Hematopoietic multipotent progenitor cell treated with erythropoietin and hydrocortisone succinate and interleukin-3 and kit ligand, for 8 days (in vitro differentiated cells): ENCODE measurements around the gene CIB1.
A peak's percentile ranks its signal among the peaks of the same experiment; 100 is the strongest.

Source experiments
- DNase-seq: peaks from one replicate; pipeline ENCODE4 v3.0.0-alpha.2; 2015

The CIB1 gene

DNA sequence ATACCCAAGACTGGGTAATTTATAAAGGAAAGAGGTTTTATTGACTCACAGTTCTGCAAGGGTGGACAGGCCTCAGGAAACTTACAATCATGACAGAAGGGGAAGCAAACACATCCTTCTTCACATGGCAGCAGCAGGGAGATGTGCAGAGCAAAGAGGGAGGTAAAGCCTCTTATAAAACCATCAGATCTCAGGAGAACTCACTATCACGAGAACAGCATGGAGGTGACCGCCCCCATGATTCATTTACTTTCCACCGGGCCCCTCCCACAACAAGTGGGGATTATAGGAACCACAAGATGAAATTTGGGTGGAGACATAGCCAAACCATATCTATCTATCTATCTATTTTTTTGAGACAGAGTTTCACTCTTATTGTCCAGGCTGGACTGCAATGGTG is 5.6 kb upstream of the CIB1 start:
- DNase-seq: peak; percentile 56

DNA sequence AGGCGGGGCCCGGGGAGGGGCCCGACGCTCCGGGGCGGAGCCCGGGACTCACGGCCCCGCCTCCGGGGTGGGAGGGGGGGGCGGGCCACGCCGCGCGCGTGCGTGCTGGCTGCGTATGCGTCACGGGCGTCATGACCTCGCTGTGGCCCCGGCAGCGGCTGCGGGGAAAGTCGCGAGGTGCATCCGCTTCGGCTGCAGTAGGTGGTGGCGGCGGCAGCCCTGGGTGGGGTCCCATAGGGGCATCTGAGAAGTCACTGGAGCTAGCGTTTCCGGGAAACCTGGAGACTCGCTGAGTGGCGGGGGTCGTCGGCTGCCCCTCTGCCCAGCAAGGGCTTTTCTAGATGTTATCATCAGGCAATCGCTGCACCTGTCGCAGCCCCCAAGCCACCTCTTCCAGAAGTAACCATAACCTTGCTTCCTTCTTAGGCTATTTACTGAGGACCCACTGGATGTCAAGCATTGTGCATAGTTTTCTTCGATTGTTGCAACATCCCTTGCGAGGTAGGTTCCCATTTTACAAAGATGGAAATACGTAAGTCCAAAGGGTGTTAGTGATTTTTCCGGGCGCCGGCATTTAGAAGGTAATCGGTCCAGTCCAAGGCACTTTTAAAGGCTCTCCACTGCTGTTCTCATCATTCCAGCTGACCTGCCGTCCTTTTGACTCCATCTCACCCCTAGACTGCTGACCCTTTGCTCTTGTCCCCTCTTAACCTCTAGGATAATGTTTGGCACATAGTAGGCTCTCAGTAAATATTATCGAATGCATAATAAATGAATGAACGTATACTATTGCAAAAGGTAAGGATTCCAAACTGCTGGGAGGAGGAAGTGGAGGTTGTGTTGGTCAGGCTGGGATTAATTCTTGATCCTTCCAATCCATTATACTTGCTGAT is 601 bp upstream of the CIB1 start, which contains the start of gene GDPGP1:
Gene GDPGP1 (plus strand): TSS at position 114 of the 893 bp plus-strand sequence. CDS start 6,700 bp downstream, outside the sequence.
- no peak for DNase-seq

DNA sequence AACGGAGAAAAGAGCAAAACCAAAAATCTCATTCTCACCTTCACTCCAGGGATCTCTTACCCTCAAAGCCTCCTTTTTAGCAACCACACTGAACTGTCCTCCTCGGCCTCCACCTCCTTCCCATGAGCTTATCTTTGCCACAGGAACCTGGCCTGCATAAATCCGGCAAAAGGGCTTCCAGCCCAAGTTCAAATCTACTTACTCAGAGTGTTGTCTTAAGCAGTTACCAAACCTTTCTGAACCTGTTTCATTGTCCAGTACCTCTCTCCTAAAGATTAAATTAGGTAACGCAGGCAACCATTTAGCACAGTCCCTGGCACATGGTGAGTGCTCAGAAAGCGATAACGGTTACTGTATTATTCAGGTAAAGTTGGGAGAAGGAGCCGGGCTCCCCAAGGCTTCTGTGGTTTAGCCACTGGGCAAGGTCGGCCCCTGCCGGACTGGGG is 777 bp downstream of the CIB1 start:
- DNase-seq: no peak

DNA sequence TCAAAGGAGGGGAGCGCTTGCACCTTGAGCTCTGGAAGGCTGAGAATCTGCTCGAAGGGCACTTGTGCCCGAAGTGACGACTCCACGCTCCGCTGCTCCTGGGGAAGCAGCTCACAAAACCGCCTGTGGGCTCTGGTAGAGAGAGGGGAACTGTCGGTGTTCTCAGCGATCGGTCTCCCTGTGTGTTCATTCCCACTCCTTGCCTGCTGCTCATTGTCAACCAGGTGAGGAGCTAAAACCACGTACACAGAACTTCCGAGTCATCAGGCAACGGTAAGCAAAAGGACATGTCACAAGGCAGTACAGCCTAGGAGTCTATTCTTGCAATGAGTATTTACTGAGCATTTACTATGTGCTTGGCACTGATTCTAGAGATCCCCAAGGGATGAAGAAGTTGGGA is 1.5 kb downstream of the CIB1 start:
- DNase-seq: no peak

GRCh38 chr15:90231028-90232017 is 2.4 kb downstream of the CIB1 start:
- DNase-seq: no peak

GRCh38 chr15:90230610-90231009 is 3.1 kb downstream of the CIB1 start:
- no peak for DNase-seq

DNA sequence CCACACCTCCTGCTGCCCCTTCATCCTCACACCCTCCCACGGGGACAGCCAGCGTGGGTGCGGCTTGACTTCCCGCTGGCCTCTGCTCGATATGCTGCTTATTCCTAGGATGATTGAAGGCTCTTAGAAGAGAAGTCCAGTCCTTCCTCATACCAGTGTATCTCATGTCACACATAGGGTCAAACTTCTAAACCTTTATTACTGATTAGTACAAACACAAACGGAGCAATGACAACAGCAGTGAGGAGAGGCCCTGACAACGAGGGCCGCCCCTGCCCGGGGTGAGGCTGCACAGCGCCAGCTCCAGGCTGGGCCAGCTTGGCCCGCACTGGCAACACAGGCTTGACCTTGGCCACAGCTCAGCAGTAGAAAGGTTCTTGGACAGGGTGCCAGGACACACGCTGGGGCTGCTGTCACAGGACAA is 3.7 kb downstream of the CIB1 start:
- no peak for DNase-seq

- DNase-seq: no peak
Measured at GRCh38 chr15:90228960-90229359, 4.8 kb downstream of the CIB1 start.

DNA sequence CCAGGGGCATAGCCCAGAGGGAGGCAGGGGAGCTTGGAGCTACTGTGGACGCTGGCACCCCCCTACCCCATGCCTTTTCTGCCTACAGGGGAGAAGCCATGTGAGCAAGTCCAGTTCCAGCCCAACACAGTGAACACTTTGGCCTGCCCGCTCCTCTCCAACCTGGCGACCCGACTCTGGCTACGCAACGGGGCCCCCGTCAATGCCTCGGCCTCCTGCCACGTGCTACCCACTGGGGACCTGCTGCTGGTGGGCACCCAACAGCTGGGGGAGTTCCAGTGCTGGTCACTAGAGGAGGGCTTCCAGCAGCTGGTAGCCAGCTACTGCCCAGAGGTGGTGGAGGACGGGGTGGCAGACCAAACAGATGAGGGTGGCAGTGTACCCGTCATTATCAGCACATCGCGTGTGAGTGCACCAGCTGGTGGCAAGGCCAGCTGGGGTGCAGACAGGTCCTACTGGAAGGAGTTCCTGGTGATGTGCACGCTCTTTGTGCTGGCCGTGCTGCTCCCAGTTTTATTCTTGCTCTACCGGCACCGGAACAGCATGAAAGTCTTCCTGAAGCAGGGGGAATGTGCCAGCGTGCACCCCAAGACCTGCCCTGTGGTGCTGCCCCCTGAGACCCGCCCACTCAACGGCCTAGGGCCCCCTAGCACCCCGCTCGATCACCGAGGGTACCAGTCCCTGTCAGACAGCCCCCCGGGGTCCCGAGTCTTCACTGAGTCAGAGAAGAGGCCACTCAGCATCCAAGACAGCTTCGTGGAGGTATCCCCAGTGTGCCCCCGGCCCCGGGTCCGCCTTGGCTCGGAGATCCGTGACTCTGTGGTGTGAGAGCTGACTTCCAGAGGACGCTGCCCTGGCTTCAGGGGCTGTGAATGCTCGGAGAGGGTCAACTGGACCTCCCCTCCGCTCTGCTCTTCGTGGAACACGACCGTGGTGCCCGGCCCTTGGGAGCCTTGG is 5.6 kb downstream of the CIB1 start:
- DNase-seq: no peak

DNA sequence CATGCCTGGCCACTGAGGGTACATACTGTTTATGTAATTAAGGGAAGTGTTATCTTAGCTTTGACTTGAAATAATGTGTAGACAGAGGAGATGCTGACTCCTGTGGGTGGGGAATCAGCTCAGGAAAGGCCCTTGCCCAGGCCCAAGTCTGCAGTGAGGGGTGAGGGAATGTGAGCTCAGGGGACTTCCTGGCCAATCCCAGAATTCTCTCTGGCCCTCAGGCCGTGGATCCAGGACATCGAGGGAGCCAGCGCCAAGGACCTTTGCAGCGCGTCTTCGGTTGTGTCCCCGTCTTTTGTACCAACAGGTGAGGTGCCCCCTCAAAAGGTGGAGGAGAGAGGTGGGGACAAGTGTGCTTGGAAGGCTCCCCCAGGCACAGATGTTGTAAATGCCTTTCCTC is 6.4 kb downstream of the CIB1 start:
- no peak for DNase-seq

DNA sequence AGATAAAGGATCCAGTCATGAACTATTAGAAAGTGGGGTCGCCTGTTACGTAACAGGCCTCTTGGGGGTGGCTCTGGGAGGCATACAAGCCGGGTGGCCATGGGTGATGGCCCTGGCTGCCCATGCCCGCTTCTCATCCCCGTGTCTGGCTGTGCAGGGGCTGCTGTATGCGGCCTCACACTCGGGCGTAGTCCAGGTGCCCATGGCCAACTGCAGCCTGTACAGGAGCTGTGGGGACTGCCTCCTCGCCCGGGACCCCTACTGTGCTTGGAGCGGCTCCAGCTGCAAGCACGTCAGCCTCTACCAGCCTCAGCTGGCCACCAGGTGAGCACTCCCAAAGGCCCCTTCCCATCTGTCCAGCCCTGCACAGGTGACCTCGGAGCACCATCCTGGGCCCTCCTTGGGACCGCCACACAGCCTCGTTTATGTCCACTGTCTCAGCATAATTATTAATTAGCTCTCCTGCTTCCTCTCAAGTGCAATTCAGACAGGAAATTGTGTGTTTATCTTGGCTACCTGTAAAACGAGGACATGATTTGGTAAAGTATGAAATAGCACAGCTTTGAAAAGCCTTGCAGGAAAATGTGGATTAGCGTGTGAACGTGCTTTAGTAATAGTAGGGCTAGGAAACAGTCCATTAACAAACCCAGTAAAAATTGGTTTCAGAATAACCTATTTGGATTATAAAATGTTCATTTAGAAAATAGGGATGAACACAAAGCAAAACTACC is 8.1 kb downstream of the CIB1 start:
- DNase-seq: no peak

GRCh38 chr15:90225047-90225446 is 8.7 kb downstream of the CIB1 start:
- no peak for DNase-seq

DNA sequence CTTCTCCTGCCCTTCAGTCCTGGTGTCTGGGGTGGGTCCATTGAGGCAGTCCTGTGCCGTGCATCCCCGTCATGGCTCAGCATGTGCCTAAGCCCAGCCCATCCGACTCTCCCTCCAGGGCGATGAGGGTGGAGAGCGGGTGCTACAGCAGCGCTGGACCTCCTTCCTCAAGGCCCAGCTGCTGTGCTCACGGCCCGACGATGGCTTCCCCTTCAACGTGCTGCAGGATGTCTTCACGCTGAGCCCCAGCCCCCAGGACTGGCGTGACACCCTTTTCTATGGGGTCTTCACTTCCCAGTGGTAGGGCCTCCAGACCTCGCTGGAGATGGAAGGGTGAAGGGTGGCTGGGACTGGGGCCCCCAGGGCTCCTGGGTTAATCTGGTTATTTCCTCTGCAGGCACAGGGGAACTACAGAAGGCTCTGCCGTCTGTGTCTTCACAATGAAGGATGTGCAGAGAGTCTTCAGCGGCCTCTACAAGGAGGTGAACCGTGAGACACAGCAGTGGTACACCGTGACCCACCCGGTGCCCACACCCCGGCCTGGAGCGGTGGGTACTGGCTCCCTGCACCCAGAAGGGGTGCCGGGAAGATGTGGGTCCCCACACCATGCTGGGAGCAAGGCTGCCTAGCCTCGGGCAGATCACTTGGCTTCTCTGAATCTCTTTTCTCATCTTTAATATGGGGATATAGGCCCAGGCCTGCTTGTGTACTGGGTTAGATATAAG is 10.1 kb downstream of the CIB1 start:
- no peak for DNase-seq

DNA sequence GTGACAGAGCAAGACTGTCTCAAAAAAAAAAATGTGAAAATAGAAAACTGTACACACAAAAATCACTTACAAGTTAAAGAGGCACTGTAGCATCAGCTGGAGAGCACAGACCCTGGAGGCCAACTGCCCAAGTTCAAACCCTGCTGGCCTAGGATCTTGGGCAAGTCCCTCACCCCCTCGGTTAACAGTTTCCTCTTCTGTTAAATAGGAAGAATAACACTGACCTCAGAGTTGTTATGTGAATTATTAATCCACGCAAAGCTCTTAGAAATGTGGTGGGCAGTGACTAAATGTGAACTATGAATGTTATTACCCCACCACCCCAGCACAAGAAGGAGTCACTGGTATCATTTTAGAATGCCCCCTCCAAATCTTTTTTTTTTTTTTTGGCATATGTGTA is 11.2 kb downstream of the CIB1 start:
- DNase-seq: no peak

GRCh38 chr15:90221246-90221900 is 12.4 kb downstream of the CIB1 start:
- DNase-seq: peak; percentile 76

DNA sequence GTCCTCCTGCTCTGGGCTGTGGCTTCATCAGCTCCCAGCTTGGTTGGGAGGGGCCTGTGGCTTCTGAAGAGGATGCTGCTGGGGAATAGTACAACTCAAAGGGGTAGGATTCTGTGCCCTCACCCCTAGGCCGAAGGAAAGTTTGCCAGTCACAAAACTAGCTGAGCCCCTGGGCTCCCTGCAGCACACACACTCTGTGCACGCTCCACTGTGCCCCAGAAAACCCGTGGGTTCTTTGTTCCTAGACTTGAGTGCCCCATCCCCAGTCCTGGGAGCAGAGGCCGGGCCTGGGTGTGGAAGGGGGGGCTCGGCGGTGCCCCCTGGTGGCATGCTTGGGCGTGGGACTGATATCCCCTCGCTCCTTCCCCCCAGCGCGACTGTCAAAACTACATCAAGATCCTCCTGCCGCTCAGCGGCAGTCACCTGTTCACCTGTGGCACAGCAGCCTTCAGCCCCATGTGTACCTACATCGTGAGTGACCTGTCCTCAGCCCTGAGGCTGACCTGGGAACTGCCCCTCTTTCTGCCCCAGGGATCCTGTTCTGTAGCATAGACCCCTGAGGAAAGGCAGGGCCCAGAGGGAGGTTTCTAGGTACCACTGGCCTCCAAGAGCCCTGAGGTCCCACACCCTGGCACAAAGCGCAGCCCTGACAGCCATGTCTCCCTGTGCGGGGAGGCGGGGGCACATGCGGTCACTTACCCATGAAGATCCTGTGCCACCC is 14.2 kb downstream of the CIB1 start:
- DNase-seq: peak; percentile 55

- DNase-seq: no peak
Measured at GRCh38 chr15:90217671-90218394, 15.9 kb downstream of the CIB1 start.

DNA sequence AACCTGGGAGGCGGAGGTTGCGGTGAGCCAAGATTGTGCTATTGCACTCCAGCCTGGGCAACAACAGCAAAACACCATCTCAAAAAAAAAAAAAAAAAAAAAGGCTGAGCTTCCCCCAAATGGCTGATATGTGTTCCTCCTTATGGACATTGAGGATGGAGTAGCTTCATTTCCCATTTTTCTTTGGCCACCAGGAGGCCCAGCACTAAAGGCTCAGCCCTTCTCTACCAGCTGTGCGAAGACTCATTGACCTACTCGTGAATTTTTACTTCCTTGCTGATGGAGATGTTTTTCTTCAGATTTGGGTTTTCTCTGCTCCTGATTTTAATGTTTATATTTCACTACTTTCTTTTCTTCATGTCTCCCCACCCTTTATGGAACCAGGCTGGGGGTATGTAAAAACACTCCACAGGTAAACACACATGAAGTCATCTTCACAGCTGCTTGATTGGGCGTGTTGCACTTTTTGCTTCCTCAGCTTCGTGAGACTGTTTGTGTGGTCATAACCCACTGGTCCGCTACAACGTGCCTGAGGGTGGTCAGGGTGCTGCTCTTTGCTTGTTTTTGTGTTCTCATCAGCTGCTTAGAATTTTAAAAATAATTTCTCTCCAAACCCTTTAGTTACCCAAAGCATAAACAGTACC is 19.1 kb downstream of the CIB1 start:
- DNase-seq: no peak
